HepG2 (cell line): ENCODE data around the gene MCC. TPM values are rescaled to one million over a fixed set of nuclear protein-coding genes. Genes with fewer than 3 reads are reported as not detected.

Experiments used
- ATAD3A ChIP-seq: sonication (generic); formaldehyde crosslinking; IDR thresholded peaks from 2 replicates; pipeline ENCODE4 v1.4.0; 2020; ENCODE audit warnings: missing genetic modification reagents
- GATAD2A ChIP-seq: IDR thresholded peaks from 2 replicates; pipeline ENCODE4 v1.6.1; 2016
- HMGXB3 ChIP-seq: sonication (generic); formaldehyde crosslinking; IDR thresholded peaks from 2 replicates; pipeline ENCODE4 v1.4.0; 2020; ENCODE audit warnings: missing genetic modification reagents, borderline replicate concordance
- KDM5B ChIP-seq: sonication (generic); formaldehyde crosslinking; IDR thresholded peaks from 2 replicates; pipeline ENCODE4 v1.4.0; 2020; ENCODE audit warnings: missing genetic modification reagents, mild to moderate bottlenecking, borderline replicate concordance
- KLF13 ChIP-seq: sonication (generic); formaldehyde crosslinking; IDR thresholded peaks from 2 replicates; pipeline ENCODE4 v1.4.0; 2020; ENCODE audit warnings: mild to moderate bottlenecking, missing genetic modification reagents
- KLF16 ChIP-seq, 2 experiments: sonication (generic) in 1 of 2; formaldehyde crosslinking in 1 of 2; IDR thresholded peaks; 2 replicates each; pipeline versions ENCODE4 v1.6.1 to v1.8.0; 2016 to 2023; ENCODE audit warnings: missing genetic modification reagents in 2 of 2, missing compliant biosample characterization in 1 of 2
- MLX ChIP-seq: IDR thresholded peaks from 2 replicates; pipeline ENCODE4 v1.6.1; 2016
- MXI1 ChIP-seq: IDR thresholded peaks from 3 replicates; pipeline ENCODE4 v1.6.1; 2012; ENCODE audit warnings: low read depth, low read length, inconsistent platforms, borderline replicate concordance
- POGZ ChIP-seq: sonication (generic); formaldehyde crosslinking; IDR thresholded peaks from 2 replicates; pipeline ENCODE4 v1.4.0; 2020; ENCODE audit warnings: mild to moderate bottlenecking, missing genetic modification reagents
- RAD51 ChIP-seq: fragments of 450-650 bp; IDR thresholded peaks from 2 replicates; pipeline ENCODE4 v1.6.1; 2016; ENCODE audit warnings: borderline replicate concordance
- SALL1 ChIP-seq: sonication (generic); formaldehyde crosslinking; IDR thresholded peaks from 2 replicates; pipeline ENCODE4 v1.8.0; 2022; ENCODE audit warnings: mild to moderate bottlenecking, missing genetic modification reagents
- SIX1 ChIP-seq: sonication (generic); formaldehyde crosslinking; IDR thresholded peaks from 2 replicates; pipeline ENCODE4 v1.4.0; 2020; ENCODE audit warnings: missing genetic modification reagents, borderline replicate concordance
- SOX13 ChIP-seq, 3 experiments: fragments of 450-650 bp in 1 of 3; sonication (generic) in 1 of 3; formaldehyde crosslinking in 1 of 3; IDR thresholded peaks in 2 of 3; conservative IDR thresholded peaks in 1 of 3; 2 replicates each; pipeline versions ENCODE4 v1.5.0 to v1.6.1; 2016 to 2020; ENCODE audit warnings: antibody characterized with exemption in 1 of 3, mild to moderate bottlenecking in 1 of 3, missing compliant biosample characterization in 1 of 3, missing genetic modification reagents in 1 of 3, moderate library complexity in 1 of 3
- TAF15 ChIP-seq: fragments of 200-400 bp; formaldehyde crosslinking; IDR thresholded peaks from one replicate; pipeline ENCODE4 v1.6.1; 2018; ENCODE audit warnings: mild to moderate bottlenecking, low read depth, low read length; ENCODE audit not compliant: poor library complexity, severe bottlenecking
- ZBTB38 ChIP-seq: sonication (generic); formaldehyde crosslinking; IDR thresholded peaks from 2 replicates; pipeline ENCODE4 v1.5.1; 2020; ENCODE audit warnings: mild to moderate bottlenecking, missing genetic modification reagents
- ZFP36 ChIP-seq: fragments of 150-350 bp; IDR thresholded peaks from 2 replicates; pipeline ENCODE4 v1.6.1; 2018; ENCODE audit warnings: borderline replicate concordance, low read length, low read depth; ENCODE audit not compliant: partially characterized antibody
- ZNF142 ChIP-seq: sonication (generic); formaldehyde crosslinking; IDR thresholded peaks from 2 replicates; pipeline ENCODE4 v1.4.0; 2020; ENCODE audit warnings: missing genetic modification reagents
- ZNF160 ChIP-seq: sonication (generic); formaldehyde crosslinking; IDR thresholded peaks from 2 replicates; pipeline ENCODE4 v1.8.0; 2022; ENCODE audit warnings: mild to moderate bottlenecking, inconsistent platforms, missing genetic modification reagents
- ZNF563 ChIP-seq: sonication (generic); formaldehyde crosslinking; IDR thresholded peaks from 2 replicates; pipeline ENCODE4 v1.8.0; 2022; ENCODE audit warnings: mild to moderate bottlenecking, moderate library complexity, missing genetic modification reagents
- ZNF607 ChIP-seq: sonication (generic); formaldehyde crosslinking; IDR thresholded peaks from 2 replicates; pipeline ENCODE4 v1.5.1; 2020; ENCODE audit warnings: missing genetic modification reagents, mild to moderate bottlenecking, borderline replicate concordance
- ZNF790 ChIP-seq: sonication (generic); formaldehyde crosslinking; IDR thresholded peaks from 2 replicates; pipeline ENCODE4 v1.8.0; 2022; ENCODE audit warnings: missing genetic modification reagents, mild to moderate bottlenecking, borderline replicate concordance
- polyA plus RNA-seq, 8 experiments: library from polyadenylated mRNA; depleted of rRNA in 3 of 8; stranded (reverse) in 7 of 8; unstranded in 1 of 8; fragments of >200 nt; fragmentation: Illumina TruSeq in 4 of 8; extraction: Trizol in 4 of 8; gene quantifications; 2 replicates each; pipeline versions ENCODE4 v1.2.1 to v1.2.3, GENCODE V29; 2011 to 2016; ENCODE audit warnings: low read depth in 4 of 8, missing spikeins in 1 of 8, mixed read lengths in 1 of 8; ENCODE audit not compliant: insufficient read depth in 1 of 8
- total RNA-seq, 5 experiments: library from RNA; depleted of rRNA; stranded (reverse); fragments of >200 nt; fragmentation: Illumina TruSeq; extraction: Trizol; gene quantifications; 2 replicates each; pipeline ENCODE4 v1.2.3, GENCODE V29; 2016; ENCODE audit warnings: low read depth in 1 of 5

Gene MCC
- total and polyA plus RNA-seq, 2 of the 13 experiments (the other 11 are each of a cell fraction or from before 2014, with no cell fraction given): 0.55 to 2.4 TPM

GRCh38 chr5:113002423-113002822 lies 485.8 kb downstream of the MCC start (continued):
- TF ChIP-seq SOX13 (IDR thresholded peaks at IDR 0.05) (no peak), SOX13 (CRISPR knock-in tag; conservative IDR thresholded peaks at IDR 0.05 in 1 of 2, IDR thresholded peaks at IDR 0.05 in 1 of 2) (peak in 1 of 2 experiments; percentile 9; a peak in 1 of 4 replicates), KLF13 (CRISPR knock-in tag) (no peak), GATAD2A (CRISPR knock-in tag) (peak; percentile 54), ZNF607 (CRISPR knock-in tag) (no peak), ZNF563 (no peak), MLX (CRISPR knock-in tag) (no peak), ZNF790 (CRISPR knock-in tag) (no peak), ATAD3A (CRISPR knock-in tag) (no peak), RAD51 (no peak), ZNF142 (CRISPR knock-in tag) (no peak), SALL1 (CRISPR knock-in tag) (peak; percentile 56), MXI1 (no peak), KDM5B (CRISPR knock-in tag) (no peak), ZNF160 (no peak), HMGXB3 (no peak), ZBTB38 (CRISPR knock-in tag) (0 out of 2 replicates have a peak, but pooled peaks have one; percentile 37), SIX1 (CRISPR knock-in tag) (no peak), POGZ (CRISPR knock-in tag) (no peak), ZFP36 (no peak), TAF15 (no peak), KLF16 (CRISPR knock-in tag; IDR thresholded peaks at IDR 0.05) (no peak)
